HepG2 (cell line): ENCODE results near the gene C4BPA. TPM values are rescaled to one million over a fixed set of nuclear protein-coding genes. Genes with fewer than 3 reads are reported as not detected.

Experiments
- EP300 ChIP-seq, 3 experiments: sonication (generic) in 1 of 3; formaldehyde crosslinking in 1 of 3; IDR thresholded peaks; 2 replicates each; pipeline versions ENCODE4 v1.5.1 to v1.6.1; 2011 to 2020; ENCODE audit warnings: low read depth in 2 of 3, low read length in 2 of 3, borderline replicate concordance in 1 of 3, improper control_type of control experiment in 1 of 3, mild to moderate bottlenecking in 1 of 3, missing genetic modification reagents in 1 of 3, moderate library complexity in 1 of 3
- FOXK1 ChIP-seq: sonication (generic); formaldehyde crosslinking; IDR thresholded peaks from 2 replicates; pipeline ENCODE4 v1.4.0; 2020; ENCODE audit warnings: low read depth, missing genetic modification reagents, borderline replicate concordance
- HMGXB4 ChIP-seq, 2 experiments: sonication (generic) in 1 of 2; formaldehyde crosslinking in 1 of 2; IDR thresholded peaks; 2 replicates each; pipeline versions ENCODE4 v1.4.0 to v1.6.1; 2018 to 2020; ENCODE audit warnings: missing genetic modification reagents in 2 of 2, borderline replicate concordance in 1 of 2, low read depth in 1 of 2, mild to moderate bottlenecking in 1 of 2, missing biosample characterization in 1 of 2
- MTERF4 ChIP-seq: sonication (generic); formaldehyde crosslinking; IDR thresholded peaks from 2 replicates; pipeline ENCODE4 v1.8.0; 2023; ENCODE audit warnings: mild to moderate bottlenecking, missing genetic modification reagents
- NFE2L2 ChIP-seq: fragments of 150-350 bp; IDR thresholded peaks from 2 replicates; pipeline ENCODE4 v1.6.1; 2014; ENCODE audit warnings: low read length
- NRL ChIP-seq: sonication (generic); formaldehyde crosslinking; IDR thresholded peaks from 2 replicates; pipeline ENCODE4 v1.5.0; 2020; ENCODE audit warnings: missing genetic modification reagents, mild to moderate bottlenecking, moderate library complexity, borderline replicate concordance
- PCBP1 ChIP-seq: fragments of 200-400 bp; formaldehyde crosslinking; IDR thresholded peaks from 2 replicates; pipeline ENCODE4 v1.6.1; 2017; ENCODE audit warnings: mild to moderate bottlenecking, low read depth, low read length, borderline replicate concordance
- SRY ChIP-seq: sonication (generic); formaldehyde crosslinking; IDR thresholded peaks from 2 replicates; pipeline ENCODE4 v1.8.0; 2022; ENCODE audit warnings: mild to moderate bottlenecking, missing genetic modification reagents
- ZBED4 ChIP-seq: sonication (generic); formaldehyde crosslinking; IDR thresholded peaks from 2 replicates; pipeline ENCODE4 v1.4.0; 2020; ENCODE audit warnings: missing genetic modification reagents, borderline replicate concordance
- ZBTB7B ChIP-seq: sonication (generic); formaldehyde crosslinking; IDR thresholded peaks from 2 replicates; pipeline ENCODE4 v1.4.0; 2020; ENCODE audit warnings: missing genetic modification reagents
- ZNF280B ChIP-seq: sonication (generic); formaldehyde crosslinking; IDR thresholded peaks from 2 replicates; pipeline ENCODE4 v1.5.0; 2020; ENCODE audit warnings: missing genetic modification reagents, mild to moderate bottlenecking, borderline replicate concordance
- ZNF430 ChIP-seq: sonication (generic); formaldehyde crosslinking; IDR thresholded peaks from 2 replicates; pipeline ENCODE4 v1.9.0; 2021; ENCODE audit warnings: mild to moderate bottlenecking, missing genetic modification reagents
- ZNF619 ChIP-seq: sonication (generic); formaldehyde crosslinking; IDR thresholded peaks from 2 replicates; pipeline ENCODE4 v1.4.0; 2020; ENCODE audit warnings: mild to moderate bottlenecking, missing genetic modification reagents
- ZNF704 ChIP-seq: sonication (generic); formaldehyde crosslinking; IDR thresholded peaks from 2 replicates; pipeline ENCODE4 v1.8.1; 2023; ENCODE audit warnings: mild to moderate bottlenecking, inconsistent platforms, moderate library complexity, missing genetic modification reagents, borderline replicate concordance
- ZSCAN5A ChIP-seq: sonication (generic); formaldehyde crosslinking; IDR thresholded peaks from 2 replicates; pipeline ENCODE4 v1.8.0; 2022; ENCODE audit warnings: mild to moderate bottlenecking, missing genetic modification reagents, borderline replicate concordance
- polyA plus RNA-seq, 8 experiments: library from polyadenylated mRNA; depleted of rRNA in 3 of 8; stranded (reverse) in 7 of 8; unstranded in 1 of 8; fragments of >200 nt; fragmentation: Illumina TruSeq in 4 of 8; extraction: Trizol in 4 of 8; gene quantifications; 2 replicates each; pipeline versions ENCODE4 v1.2.1 to v1.2.3, GENCODE V29; 2011 to 2016; ENCODE audit warnings: low read depth in 4 of 8, missing spikeins in 1 of 8, mixed read lengths in 1 of 8; ENCODE audit not compliant: insufficient read depth in 1 of 8
- total RNA-seq, 5 experiments: library from RNA; depleted of rRNA; stranded (reverse); fragments of >200 nt; fragmentation: Illumina TruSeq; extraction: Trizol; gene quantifications; 2 replicates each; pipeline ENCODE4 v1.2.3, GENCODE V29; 2016; ENCODE audit warnings: low read depth in 1 of 5

C4BPA gene
- total and polyA plus RNA-seq, 2 of the 13 experiments (the other 11 are each of a cell fraction or from before 2014, with no cell fraction given), result 32.1 to 60.1 TPM

- TF ChIP-seq MTERF4 (CRISPR knock-in tag) (no peak), ZNF430 (peak; percentile 49; the same call in 1 of the 2 replicates), HMGXB4 (CRISPR knock-in tag; IDR thresholded peaks at IDR 0.05; ENCODE audit: borderline replicate concordance in 1 of 2, low read depth in 1 of 2) (peak in 1 of 2 experiments; percentile 47; a peak in 1 of 4 replicates), ZBTB7B (CRISPR knock-in tag) (no peak), FOXK1 (CRISPR knock-in tag) (peak; percentile 35; the same call in 1 of the 2 replicates), PCBP1 (no peak), ZNF280B (CRISPR knock-in tag) (no peak), ZNF619 (no peak), ZSCAN5A (CRISPR knock-in tag) (peak; percentile 87; the same call in 1 of the 2 replicates), NFE2L2 (no peak), NRL (no peak), ZBED4 (CRISPR knock-in tag) (0 out of 2 replicates have a peak, but pooled peaks have one; percentile 11), SRY (CRISPR knock-in tag) (0 out of 2 replicates have a peak, but pooled peaks have one; percentile 26), ZNF704 (CRISPR knock-in tag) (no peak), EP300 (IDR thresholded peaks at IDR 0.05; ENCODE audit: low read depth in 2 of 2, low read length in 2 of 2) (peak in 1 of 2 experiments; percentile 45; a peak in 1 of 4 replicates), EP300 (CRISPR knock-in tag; IDR thresholded peaks at IDR 0.05; ENCODE audit: borderline replicate concordance) (no peak)
These were observed 48.9 kb downstream of the C4BPA start (continued) for GRCh38 chr1:207152792-207153468.
